Naive thymus-derived CD4-positive, alpha-beta T cell (primary cell): ENCODE results near the gene TTC6. TPM values are rescaled to one million over a fixed set of nuclear protein-coding genes. Genes with fewer than 3 reads are reported as not detected.

Experiments used
- ATAC-seq: fragments of 150-1000 bp; cut with Tn5 transposase; 2 replicates; pipeline ENCODE4 v1.10.0; 2021; ENCODE audit warnings: mild to moderate bottlenecking, moderate library complexity
- CTCF ChIA-PET: fragments of 350-600 bp; sonication (Branson Sonifier 250); formaldehyde crosslinking; loops from one replicate; lab custom pipeline; 2021; ENCODE audit warnings: antibody characterized with exemption; lab: Charles Lee
- POLR2A ChIA-PET: fragments of 350-600 bp; sonication (Branson Sonifier 250); formaldehyde crosslinking; loops from one replicate; lab custom pipeline; 2021; ENCODE audit warnings: antibody characterized with exemption, inconsistent platforms; lab: Charles Lee
- DNase-seq, 9 donors: peaks; one replicate each; pipeline versions ENCODE4 v3.0.0 to v3.0.0-alpha.2; 2020 to 2022; ENCODE audit warnings: mixed read lengths in 1 of 9
- H3K27ac ChIP-seq: one replicate; pipeline ENCODE4 v1.7.0; 2013; ENCODE audit warnings: mild to moderate bottlenecking, low read depth, low read length, moderate library complexity
- H3K27me3 ChIP-seq, 2 donors: one replicate each; pipeline ENCODE4 v1.7.0; 2013; ENCODE audit warnings: low read length in 2 of 2, mild to moderate bottlenecking in 2 of 2, moderate library complexity in 2 of 2; ENCODE audit not compliant: control insufficient read depth in 2 of 2, insufficient read depth in 2 of 2
- H3K36me3 ChIP-seq, 3 experiments: 1 replicate in 2 of 3; 2 replicates in 1 of 3; pipeline ENCODE4 v1.7.0; 2013; ENCODE audit warnings: low read length in 3 of 3, mild to moderate bottlenecking in 3 of 3, moderate library complexity in 1 of 3; ENCODE audit not compliant: insufficient read depth in 3 of 3, control insufficient read depth in 2 of 3
- H3K4me1 ChIP-seq, 2 donors: one replicate each; pipeline ENCODE4 v1.7.0; 2013; ENCODE audit warnings: low read length in 2 of 2, mild to moderate bottlenecking in 2 of 2, moderate library complexity in 1 of 2; ENCODE audit not compliant: control insufficient read depth in 2 of 2, insufficient read depth in 2 of 2
- H3K4me3 ChIP-seq: 2 replicates; pipeline ENCODE4 v1.7.0; 2013; ENCODE audit warnings: mild to moderate bottlenecking, low read length
- H3K9me3 ChIP-seq, 3 experiments: 1 replicate in 2 of 3; 2 replicates in 1 of 3; pipeline ENCODE4 v1.7.0; 2013; ENCODE audit warnings: low read length in 3 of 3; ENCODE audit not compliant: control insufficient read depth in 2 of 3
- H3K27ac Mint-ChIP-seq, 9 donors: one replicate each; pipeline ENCODE4 v1.8.0; 2020 to 2022; ENCODE audit warnings: mixed read lengths in 9 of 9, mild to moderate bottlenecking in 8 of 9, moderate library complexity in 5 of 9, inconsistent platforms in 2 of 9
- H3K27me3 Mint-ChIP-seq, 5 donors: one replicate each; pipeline ENCODE4 v1.8.0; 2021 to 2022; ENCODE audit warnings: mixed read lengths in 5 of 5, mild to moderate bottlenecking in 1 of 5
- H3K36me3 Mint-ChIP-seq, 5 donors: one replicate each; pipeline ENCODE4 v1.8.0; 2020 to 2022; ENCODE audit warnings: mixed read lengths in 5 of 5, mild to moderate bottlenecking in 3 of 5, inconsistent platforms in 1 of 5
- H3K4me1 Mint-ChIP-seq, 7 donors: one replicate each; pipeline ENCODE4 v1.8.0; 2020 to 2022; ENCODE audit warnings: mixed read lengths in 7 of 7, mild to moderate bottlenecking in 3 of 7, inconsistent platforms in 1 of 7
- H3K4me3 Mint-ChIP-seq, 10 donors: one replicate each; pipeline ENCODE4 v1.8.0; 2020 to 2022; ENCODE audit warnings: mild to moderate bottlenecking in 10 of 10, mixed read lengths in 10 of 10, moderate library complexity in 6 of 10, inconsistent platforms in 2 of 10
- H3K9me3 Mint-ChIP-seq, 11 donors: one replicate each; pipeline ENCODE4 v1.8.0; 2020 to 2022; ENCODE audit warnings: mixed read lengths in 11 of 11, mild to moderate bottlenecking in 4 of 11, inconsistent platforms in 1 of 11, moderate library complexity in 1 of 11
- intact Hi-C, 2 donors: fragments of 100-400 bp; cut with micrococcal nuclease; formaldehyde crosslinking; loops; one replicate each; pipeline ENCODE4 v1.15.1; 2023
- polyA plus RNA-seq, 2 donors: library from polyadenylated mRNA; unstranded; fragments of 300-500 nt; fragmentation: Illumina TruSeq; gene quantifications; one replicate each; pipeline ENCODE4 v1.2.3, GENCODE V29; 2021
- total RNA-seq, 6 experiments: library from RNA in 5 of 6; stranded (reverse) in 5 of 6; gene quantifications; 1 replicate in 5 of 6; 2 replicates in 1 of 6; pipeline ENCODE4 v1.2.3 and lab custom pipeline; 2021 to 2026

The TTC6 gene
- total and polyA plus RNA-seq, 7 experiments from 2014 or later: not detected

DNA sequence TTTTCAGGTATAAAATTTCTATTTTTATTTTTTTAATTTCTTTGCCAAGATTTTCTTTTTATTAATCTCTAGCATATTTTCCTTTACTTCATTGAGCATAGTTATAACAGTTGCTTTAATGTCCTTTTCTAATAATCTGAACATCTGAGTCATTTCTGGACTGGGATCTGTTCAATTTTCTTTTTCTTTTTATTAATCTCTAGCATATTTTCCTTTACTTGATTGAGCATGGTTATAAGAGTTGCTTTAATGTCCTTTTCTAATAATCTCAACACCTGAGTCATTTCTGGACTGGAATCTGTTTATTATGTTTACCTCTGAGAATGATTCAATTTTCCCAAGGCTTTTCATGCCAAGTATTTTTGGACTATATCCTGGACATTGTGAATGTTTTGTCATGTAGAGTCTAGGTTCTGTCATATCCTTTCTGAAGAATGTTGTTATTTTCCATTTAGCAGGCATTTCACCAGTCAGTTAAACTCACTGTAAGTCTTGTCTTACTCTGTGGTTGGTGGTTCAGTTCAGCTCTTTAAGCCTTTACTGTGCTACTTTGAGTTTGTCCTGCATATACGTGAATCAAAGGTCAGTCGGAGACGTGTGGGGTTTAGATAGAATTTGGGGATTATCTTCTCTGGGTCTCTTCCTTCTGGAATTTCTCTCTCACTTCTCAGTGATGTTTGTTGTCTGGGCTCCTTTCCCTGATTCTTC is 20.3 kb downstream of the TTC6 start:
- Mint-ChIP-seq H3K36me3 (peaks cover 0 to 21% (median 4%) of the 10 kb centered on the region in 5 donors), H3K27ac (no peak overlapping the region), H3K9me3 (peaks cover 6 to 71% (median 28%) of the 10 kb centered on the region in 11 donors), H3K4me1 (no peaks in the 10 kb centered on the region), H3K4me3 (no peak overlapping the region), H3K27me3 (peaks cover 8 to 44% (median 22%) of the 10 kb centered on the region in 5 donors)
- Histone ChIP-seq H3K4me1 (no peaks in the 10 kb centered on the region), H3K4me3 (no peak overlapping the region), H3K27ac (no peak overlapping the region), H3K27me3 (no peaks in the 10 kb centered on the region), H3K9me3 (peaks cover 0 to 28% (median 0%) of the 10 kb centered on the region in 3 experiments), H3K36me3 (no peaks in the 10 kb centered on the region)
- intact Hi-C loops: no loop called here
- ChIA-PET POLR2A (no interaction called here), CTCF (no interaction called here)
- DNase-seq (no peak), ATAC-seq (no peak)

- DNase-seq: no peak
- Mint-ChIP-seq H3K9me3 (peaks cover 0 to 63% (median 23%) of the 10 kb centered on the region in 11 donors), H3K27ac (no peak overlapping the region), H3K27me3 (peaks cover 8 to 42% (median 23%) of the 10 kb centered on the region in 5 donors), H3K36me3 (peaks cover 0 to 20% (median 4%) of the 10 kb centered on the region in 5 donors), H3K4me3 (no peak overlapping the region), H3K4me1 (no peaks in the 10 kb centered on the region)
- ATAC-seq: no peak
- Histone ChIP-seq H3K9me3 (peaks cover 0 to 28% (median 0%) of the 10 kb centered on the region in 3 experiments), H3K36me3 (no peaks in the 10 kb centered on the region), H3K4me1 (no peaks in the 10 kb centered on the region), H3K27me3 (no peaks in the 10 kb centered on the region), H3K27ac (no peak overlapping the region), H3K4me3 (no peak overlapping the region)
- POLR2A ChIA-PET: no interaction called here
- intact Hi-C loops: no loop called here
- CTCF ChIA-PET: no interaction called here
Observed at GRCh38 chr14:37616853-37617252, 21.4 kb downstream of the TTC6 start.

DNA sequence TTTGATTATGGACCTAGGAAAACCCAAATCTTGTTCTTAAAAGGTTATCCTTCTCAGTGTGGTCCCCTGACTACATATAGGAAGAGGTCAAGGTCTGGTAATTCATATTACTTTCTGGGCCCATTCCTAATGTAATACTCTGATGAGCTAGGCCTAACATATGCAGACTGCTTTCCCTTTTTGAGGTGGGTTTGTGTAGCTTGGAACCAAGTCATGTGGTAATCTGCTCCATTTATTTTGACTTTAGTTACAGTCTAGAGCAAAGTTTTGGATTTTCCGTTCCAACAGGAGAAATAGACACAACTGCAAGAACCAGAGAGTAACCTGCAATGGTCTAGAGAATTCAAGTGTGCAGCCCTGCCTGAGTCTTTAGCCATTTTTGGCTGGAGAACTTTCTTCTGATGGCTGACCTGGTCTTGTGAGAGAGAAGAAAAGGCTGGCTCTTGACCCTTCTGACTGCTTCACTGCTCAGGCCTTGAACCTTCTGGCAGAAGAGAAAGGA is 22.5 kb downstream of the TTC6 start:
- H3K36me3 Mint-ChIP-seq: peaks cover 0 to 20% (median 4%) of the 10 kb centered on the region in 5 donors
- H3K4me3 Mint-ChIP-seq: no peak overlapping the region
- Histone ChIP-seq H3K4me1 (no peaks in the 10 kb centered on the region), H3K4me3 (no peak overlapping the region), H3K27ac (no peak overlapping the region), H3K36me3 (no peaks in the 10 kb centered on the region), H3K9me3 (peaks cover 0 to 28% (median 0%) of the 10 kb centered on the region in 3 experiments), H3K27me3 (no peaks in the 10 kb centered on the region)
- ATAC-seq (no peak), DNase-seq (no peak)
- CTCF ChIA-PET: no interaction called here
- H3K27me3 Mint-ChIP-seq: peaks cover 10 to 37% (median 20%) of the 10 kb centered on the region in 5 donors
- no peaks in the 10 kb centered on the region for H3K4me1 Mint-ChIP-seq
- POLR2A ChIA-PET: no interaction called here
- H3K27ac Mint-ChIP-seq: no peak overlapping the region
- intact Hi-C loops: no loop called here
- peaks cover 0 to 55% (median 23%) of the 10 kb centered on the region in 11 donors for H3K9me3 Mint-ChIP-seq

- ATAC-seq (no peak), DNase-seq (no peak)
- no peaks in the 10 kb centered on the region for H3K4me1 ChIP-seq
- Mint-ChIP-seq H3K4me3 (no peak overlapping the region), H3K4me1 (no peaks in the 10 kb centered on the region), H3K9me3 (peaks cover 0 to 53% (median 25%) of the 10 kb centered on the region in 11 donors), H3K36me3 (peaks cover 0 to 18% (median 4%) of the 10 kb centered on the region in 5 donors), H3K27ac (no peak overlapping the region), H3K27me3 (peaks cover 13 to 41% (median 27%) of the 10 kb centered on the region in 5 donors)
- H3K36me3 ChIP-seq: no peaks in the 10 kb centered on the region
- no peaks in the 10 kb centered on the region for H3K27me3 ChIP-seq
- CTCF ChIA-PET: no interaction called here
- H3K27ac ChIP-seq: no peak overlapping the region
- intact Hi-C loops: no loop called here
- H3K4me3 ChIP-seq: no peak overlapping the region
- H3K9me3 ChIP-seq: peaks cover 0 to 28% (median 0%) of the 10 kb centered on the region in 3 experiments
- POLR2A ChIA-PET: no interaction called here
Observed at GRCh38 chr14:37618498-37619028, 23.1 kb downstream of the TTC6 start.

DNA sequence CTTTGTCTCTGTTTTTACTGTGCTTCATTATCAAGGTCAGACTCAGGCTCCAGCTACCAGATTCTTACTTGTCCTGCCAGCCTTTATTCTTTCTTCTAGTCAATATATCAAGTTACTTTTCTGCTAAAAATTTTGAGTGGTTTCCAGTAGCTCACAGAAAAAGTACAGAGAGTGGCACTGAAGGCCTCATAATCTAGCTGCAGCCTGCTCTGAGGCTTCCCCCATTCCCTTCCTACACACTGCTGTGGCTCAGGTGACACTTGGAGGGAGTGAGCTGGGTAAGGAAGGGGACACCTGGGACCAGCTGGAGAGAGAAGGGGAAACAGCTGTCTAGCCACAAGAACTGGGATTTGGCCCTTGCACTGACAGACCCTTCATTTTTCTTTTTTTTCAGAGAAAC is 25.4 kb downstream of the TTC6 start:
- Mint-ChIP-seq H3K4me3 (no peak overlapping the region), H3K27ac (no peak overlapping the region), H3K4me1 (no peaks in the 10 kb centered on the region), H3K9me3 (peaks cover 0 to 37% (median 20%) of the 10 kb centered on the region in 11 donors), H3K27me3 (peaks cover 14 to 42% (median 34%) of the 10 kb centered on the region in 5 donors), H3K36me3 (peaks cover 0 to 11% (median 1%) of the 10 kb centered on the region in 5 donors)
- no peaks in the 10 kb centered on the region for H3K4me1 ChIP-seq
- DNase-seq (no peak), ATAC-seq (no peak)
- CTCF ChIA-PET: no interaction called here
- intact Hi-C loops: no loop called here
- no peak overlapping the region for H3K4me3 ChIP-seq
- no peaks in the 10 kb centered on the region for H3K27me3 ChIP-seq
- peaks cover 0 to 18% (median 0%) of the 10 kb centered on the region in 3 experiments for H3K9me3 ChIP-seq
- POLR2A ChIA-PET: no interaction called here
- no peak overlapping the region for H3K27ac ChIP-seq
- H3K36me3 ChIP-seq: no peaks in the 10 kb centered on the region

DNA sequence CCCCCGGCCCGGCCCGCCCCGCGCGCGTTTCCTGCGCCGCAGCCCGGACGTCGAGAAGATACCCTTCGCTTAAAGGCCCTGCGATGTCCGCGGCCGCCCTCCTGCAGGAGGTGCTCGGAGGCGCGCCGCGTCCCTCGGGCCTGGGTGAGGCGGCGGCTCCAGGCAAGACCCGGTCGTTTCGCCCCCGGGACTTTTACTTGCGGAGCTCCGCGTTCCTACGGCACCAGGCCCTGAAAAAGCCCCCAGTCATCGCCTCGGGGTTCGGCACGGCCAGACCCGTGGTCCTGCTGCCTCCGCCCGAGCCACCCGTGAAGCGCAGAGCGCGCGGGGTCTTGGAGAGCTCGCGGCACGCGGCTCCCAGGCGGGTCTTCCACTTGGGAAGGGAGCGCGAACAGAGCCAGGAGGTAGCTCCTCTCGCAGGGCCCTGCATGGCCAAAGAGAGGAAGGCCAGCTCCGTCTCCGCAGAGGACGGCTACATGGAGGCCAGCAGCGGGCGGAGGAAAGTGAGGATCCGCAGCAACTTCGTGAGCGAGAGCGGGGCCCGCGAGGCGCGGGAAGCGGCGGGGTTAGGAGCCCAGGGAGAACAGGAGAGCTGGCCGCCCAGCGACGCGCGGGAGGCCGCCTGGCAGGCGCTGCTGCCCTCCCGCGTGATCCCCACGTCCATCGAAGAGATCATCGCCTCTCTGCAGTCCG is 26.9 kb downstream of the TTC6 start:
- intact Hi-C loops: no loop called here
- H3K36me3 ChIP-seq: no peaks in the 10 kb centered on the region
- H3K27ac ChIP-seq: no peak overlapping the region
- DNase-seq (no peak), ATAC-seq (no peak)
- H3K4me1 Mint-ChIP-seq: no peaks in the 10 kb centered on the region
- H3K4me3 ChIP-seq: no peak overlapping the region
- ChIA-PET POLR2A (no interaction called here), CTCF (no interaction called here)
- no peaks in the 10 kb centered on the region for H3K27me3 ChIP-seq
- peaks cover 0 to 5% (median 0%) of the 10 kb centered on the region in 3 experiments for H3K9me3 ChIP-seq
- H3K4me3 Mint-ChIP-seq: no peak overlapping the region
- H3K36me3 Mint-ChIP-seq: peaks cover 0 to 6% (median 0%) of the 10 kb centered on the region in 5 donors
- H3K4me1 ChIP-seq: no peaks in the 10 kb centered on the region
- H3K27ac Mint-ChIP-seq: no peak overlapping the region
- peaks cover 0 to 28% (median 10%) of the 10 kb centered on the region in 11 donors for H3K9me3 Mint-ChIP-seq
- H3K27me3 Mint-ChIP-seq: peaks cover 14 to 42% (median 34%) of the 10 kb centered on the region in 5 donors
